ENCODE measurements around the gene CADPS2. TPM values are rescaled to one million over a fixed set of nuclear protein-coding genes. Genes with fewer than 3 reads are reported as not detected.

CADPS2 gene
- total RNA-seq, 1 experiment from 2014 or later: 12.2 TPM

GRCh38 chr7:122689346-122690109 lies 196.7 kb downstream of the CADPS2 start:
- H3K27ac Mint-ChIP-seq: no peak overlapping the region
- ATAC-seq (peak; percentile 21), DNase-seq (ENCODE audit: low spot score) (no peak)
- CTCF ChIA-PET: interaction anchor here (0.6 to 2.2 kb wide), 8 partner anchors 13 to 1044 kb away, joined by 3 to 10 read pairs (median 4); no protein-coding TSS in a partner anchor
- POLR2A ChIA-PET: no interaction called here
- no peak overlapping the region for H3K4me3 Mint-ChIP-seq
- H3K36me3 Mint-ChIP-seq: peaks cover 9% of the 10 kb centered on the region
- H3K27me3 Mint-ChIP-seq (ENCODE audit: low read depth): no peaks in the 10 kb centered on the region
- no peak for TF ChIP-seq ZNF232 (CRISPR knock-in tag; IDR thresholded peaks at IDR 0.05)
- no peak for TF ChIP-seq NFATC4 (CRISPR knock-in tag; IDR thresholded peaks at IDR 0.05)
- no peak for TF ChIP-seq MYBL2 (CRISPR knock-in tag; IDR thresholded peaks at IDR 0.05)
- TF ChIP-seq CREM (CRISPR knock-in tag; IDR thresholded peaks at IDR 0.05): no peak
- no peak for TF ChIP-seq HMGA2 (CRISPR knock-in tag; IDR thresholded peaks at IDR 0.05)
- peaks cover 27% of the 10 kb centered on the region for H3K4me1 Mint-ChIP-seq
- H3K9me3 Mint-ChIP-seq: peaks cover 12% of the 10 kb centered on the region

DNA sequence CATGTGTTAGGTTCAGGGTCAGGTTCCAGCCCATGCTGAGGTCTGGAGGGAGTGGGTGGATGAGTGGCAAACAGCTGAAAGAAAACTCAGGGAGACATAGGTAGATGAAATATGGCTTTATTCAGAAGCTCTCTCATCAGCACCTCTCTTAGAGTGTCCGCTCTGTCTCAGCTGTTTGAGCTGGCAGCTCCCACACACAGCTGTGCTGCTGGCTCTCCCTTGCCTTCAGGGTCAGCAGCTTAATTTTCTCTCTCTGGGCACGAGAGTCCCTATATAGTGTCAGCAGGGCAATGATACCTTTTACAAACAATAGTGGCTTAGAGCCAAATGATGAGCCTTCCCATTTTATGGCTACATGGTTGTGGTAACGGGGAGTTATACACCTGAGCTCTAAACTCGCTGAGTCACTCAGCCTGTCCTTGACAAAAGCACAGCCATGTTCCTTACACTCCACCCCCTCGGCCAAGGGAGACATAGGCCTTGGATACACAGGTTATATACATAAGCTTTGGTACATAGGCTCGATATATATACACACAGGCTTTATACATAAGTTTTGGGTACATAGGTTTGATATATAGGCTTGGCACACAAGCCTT lies 197.8 kb downstream of the CADPS2 start:
- TF ChIP-seq ZNF232 (CRISPR knock-in tag; IDR thresholded peaks at IDR 0.05) (no peak), ZSCAN18 (CRISPR knock-in tag; IDR thresholded peaks at IDR 0.05) (no peak), ATF1 (CRISPR knock-in tag; IDR thresholded peaks at IDR 0.05) (no peak), PRRX2 (CRISPR knock-in tag; IDR thresholded peaks at IDR 0.05) (no peak), SP1 (CRISPR knock-in tag; conservative IDR thresholded peaks at IDR 0.05) (no peak), SMAD4 (CRISPR knock-in tag; IDR thresholded peaks at IDR 0.05) (no peak), ZNF423 (CRISPR knock-in tag; IDR thresholded peaks at IDR 0.05) (no peak), TCF7 (CRISPR knock-in tag; IDR thresholded peaks at IDR 0.05; ENCODE audit: low read depth) (no peak), ARID4B (CRISPR knock-in tag; IDR thresholded peaks at IDR 0.05; ENCODE audit: borderline replicate concordance) (no peak), NR2C2 (CRISPR knock-in tag; IDR thresholded peaks at IDR 0.05) (no peak)
- TF ChIP-seq, protein P1, sequence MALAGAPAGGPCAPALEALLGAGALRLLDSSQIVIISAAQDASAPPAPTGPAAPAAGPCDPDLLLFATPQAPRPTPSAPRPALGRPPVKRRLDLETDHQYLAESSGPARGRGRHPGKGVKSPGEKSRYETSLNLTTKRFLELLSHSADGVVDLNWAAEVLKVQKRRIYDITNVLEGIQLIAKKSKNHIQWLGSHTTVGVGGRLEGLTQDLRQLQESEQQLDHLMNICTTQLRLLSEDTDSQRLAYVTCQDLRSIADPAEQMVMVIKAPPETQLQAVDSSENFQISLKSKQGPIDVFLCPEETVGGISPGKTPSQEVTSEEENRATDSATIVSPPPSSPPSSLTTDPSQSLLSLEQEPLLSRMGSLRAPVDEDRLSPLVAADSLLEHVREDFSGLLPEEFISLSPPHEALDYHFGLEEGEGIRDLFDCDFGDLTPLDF (CRISPR knock-in tag; IDR thresholded peaks at IDR 0.05): no peak
- TF ChIP-seq, protein P2, sequence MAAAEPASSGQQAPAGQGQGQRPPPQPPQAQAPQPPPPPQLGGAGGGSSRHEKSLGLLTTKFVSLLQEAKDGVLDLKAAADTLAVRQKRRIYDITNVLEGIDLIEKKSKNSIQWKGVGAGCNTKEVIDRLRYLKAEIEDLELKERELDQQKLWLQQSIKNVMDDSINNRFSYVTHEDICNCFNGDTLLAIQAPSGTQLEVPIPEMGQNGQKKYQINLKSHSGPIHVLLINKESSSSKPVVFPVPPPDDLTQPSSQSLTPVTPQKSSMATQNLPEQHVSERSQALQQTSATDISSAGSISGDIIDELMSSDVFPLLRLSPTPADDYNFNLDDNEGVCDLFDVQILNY (CRISPR knock-in tag; IDR thresholded peaks at IDR 0.05): no peak
- TF ChIP-seq, protein P3, sequence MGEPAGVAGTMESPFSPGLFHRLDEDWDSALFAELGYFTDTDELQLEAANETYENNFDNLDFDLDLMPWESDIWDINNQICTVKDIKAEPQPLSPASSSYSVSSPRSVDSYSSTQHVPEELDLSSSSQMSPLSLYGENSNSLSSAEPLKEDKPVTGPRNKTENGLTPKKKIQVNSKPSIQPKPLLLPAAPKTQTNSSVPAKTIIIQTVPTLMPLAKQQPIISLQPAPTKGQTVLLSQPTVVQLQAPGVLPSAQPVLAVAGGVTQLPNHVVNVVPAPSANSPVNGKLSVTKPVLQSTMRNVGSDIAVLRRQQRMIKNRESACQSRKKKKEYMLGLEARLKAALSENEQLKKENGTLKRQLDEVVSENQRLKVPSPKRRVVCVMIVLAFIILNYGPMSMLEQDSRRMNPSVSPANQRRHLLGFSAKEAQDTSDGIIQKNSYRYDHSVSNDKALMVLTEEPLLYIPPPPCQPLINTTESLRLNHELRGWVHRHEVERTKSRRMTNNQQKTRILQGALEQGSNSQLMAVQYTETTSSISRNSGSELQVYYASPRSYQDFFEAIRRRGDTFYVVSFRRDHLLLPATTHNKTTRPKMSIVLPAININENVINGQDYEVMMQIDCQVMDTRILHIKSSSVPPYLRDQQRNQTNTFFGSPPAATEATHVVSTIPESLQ (CRISPR knock-in tag; IDR thresholded peaks at IDR 0.05): no peak
- TF ChIP-seq, protein P4, sequence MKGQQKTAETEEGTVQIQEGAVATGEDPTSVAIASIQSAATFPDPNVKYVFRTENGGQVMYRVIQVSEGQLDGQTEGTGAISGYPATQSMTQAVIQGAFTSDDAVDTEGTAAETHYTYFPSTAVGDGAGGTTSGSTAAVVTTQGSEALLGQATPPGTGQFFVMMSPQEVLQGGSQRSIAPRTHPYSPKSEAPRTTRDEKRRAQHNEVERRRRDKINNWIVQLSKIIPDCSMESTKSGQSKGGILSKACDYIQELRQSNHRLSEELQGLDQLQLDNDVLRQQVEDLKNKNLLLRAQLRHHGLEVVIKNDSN (CRISPR knock-in tag; IDR thresholded peaks at IDR 0.05): no peak
- DNase-seq (ENCODE audit: low spot score) (no peak), ATAC-seq (no peak)
- Mint-ChIP-seq H3K4me3 (no peak overlapping the region), H3K27ac (no peak overlapping the region), H3K9me3 (peaks cover 12% of the 10 kb centered on the region), H3K36me3 (peaks cover 9% of the 10 kb centered on the region), H3K27me3 (ENCODE audit: low read depth) (no peaks in the 10 kb centered on the region), H3K4me1 (peaks cover 27% of the 10 kb centered on the region)
- POLR2A ChIA-PET: no interaction called here
- CTCF ChIA-PET: interaction anchor here (1.1 to 2.2 kb wide), 5 partner anchors 12 to 466 kb away, joined by 3 to 10 read pairs (median 6); no protein-coding TSS in a partner anchor

Data from WTC11 (cell line).